Heart right ventricle (tissue), 16 donors: ENCODE measurements around the gene PRKAG3. TPM values are rescaled to one million over a fixed set of nuclear protein-coding genes. Genes with fewer than 3 reads are reported as not detected.

Source experiments
- ATAC-seq, 8 donors: fragments of 200-7000 bp; cut with Tn5 transposase; one replicate each; pipeline ENCODE4 v1.9.1; 2020; ENCODE audit warnings: mild to moderate bottlenecking in 8 of 8, moderate library complexity in 8 of 8, moderate number of reproducible peaks in 1 of 8
- DNase-seq, 2 donors: peaks; one replicate each; pipeline ENCODE4 v3.0.0-alpha.2; 2020
- H3K27ac ChIP-seq, 10 donors: fragments of 200-600 bp; sonication (generic) in 2 of 10; one replicate each; pipeline versions ENCODE4 v1.5.0 to v1.8.0; 2020 to 2022; ENCODE audit warnings: mild to moderate bottlenecking in 3 of 10
- H3K27me3 ChIP-seq, 7 donors: fragments of 200-600 bp; one replicate each; pipeline ENCODE4 v1.8.0; 2021 to 2022; ENCODE audit warnings: mild to moderate bottlenecking in 2 of 7
- H3K36me3 ChIP-seq, 9 donors: fragments of 200-600 bp; sonication (generic) in 1 of 9; one replicate each; pipeline versions ENCODE4 v1.5.0 to v1.8.0; 2020 to 2022; ENCODE audit warnings: mild to moderate bottlenecking in 2 of 9
- H3K4me1 ChIP-seq, 9 donors: fragments of 200-600 bp; sonication (generic) in 1 of 9; one replicate each; pipeline versions ENCODE4 v1.5.0 to v1.8.0; 2020 to 2022; ENCODE audit warnings: mild to moderate bottlenecking in 4 of 9
- H3K4me3 ChIP-seq, 10 donors: fragments of 200-600 bp; sonication (generic) in 2 of 10; one replicate each; pipeline versions ENCODE4 v1.5.0 to v1.8.0; 2020 to 2022; ENCODE audit warnings: mild to moderate bottlenecking in 7 of 10, moderate library complexity in 2 of 10
- H3K9me3 ChIP-seq, 11 donors: fragments of 200-600 bp in 10 of 11; sonication (generic) in 2 of 11; one replicate each; pipeline versions ENCODE4 v1.5.0 to v1.8.0; 2013 to 2022; ENCODE audit warnings: mild to moderate bottlenecking in 2 of 11, control low read depth in 1 of 11, moderate library complexity in 1 of 11
- WGBS, 2 donors: extraction: QIAGEN DNeasy Blood & Tissue Kit; methylation state at CpG; one replicate each; pipeline ENCODE4 v1.1.7; 2013; ENCODE audit warnings: inconsistent platforms in 1 of 2; 5-methylcytosine and 5-hydroxymethylcytosine counted together
- intact Hi-C, 10 donors: fragments of 100-400 bp; cut with DNase I; formaldehyde crosslinking; loops; one replicate each; pipeline versions ENCODE4 v1.11.1 to v1.14.2; 2022
- polyA plus RNA-seq, 2 donors: library from polyadenylated mRNA; stranded (reverse); fragments of 200-250 nt; gene quantifications; one replicate each; pipeline ENCODE4 v1.2.3, GENCODE V29; 2013
- total RNA-seq, 10 donors: library from RNA; stranded (reverse); fragmentation: NEBNext Ultra II Directional in 3 of 10; extraction: Animal tissue kit (Norgen Biotek cat#: 25700) in 3 of 10; gene quantifications; one replicate each; pipeline versions ENCODE4 v1.2.1 to v1.2.4, GENCODE V29; 2021 to 2023
- TF ChIP-seq, protein P1 (sequence below), 9 donors: fragments of 200-600 bp; sonication (generic) in 2 of 9; IDR thresholded peaks; one replicate each; pipeline versions ENCODE4 v1.5.0 to v1.8.0; 2021 to 2022; ENCODE audit warnings: antibody characterized with exemption in 9 of 9, mild to moderate bottlenecking in 5 of 9, moderate library complexity in 1 of 9
- donor health status: Arrhythmogenic right ventricular cardiomyopathy.
- donor health status: ischemic (EF 13 %, LVEDD 7.1; RV severe dilation, severe dysfunction).
- donor health status: healthy with polysubstance abuse.
- donor health status: DM: no; HTN: yes; CAD: no.
- donor health status: DM: no; HTN: no; CAD: no.
- donor health status: ischemic (EF 25% LVEDD 6.9; RV normal size, moderate dysfunction).
- donor health status: ischemic (EF 25% LVEDD 5.7; RV mildly dilated, moderate dysfunction).
- donor health status: healthy.
- donor health status: DM: yes; HTN: yes; CAD: no.
- donor health status: Ischemic cardiomyopathy.
- donor health status: ischemic (EF 35%, LVEDD 5.7; RV mildly dilated, moderate dysfunction).
- donor health status: nonischemic (EF 11% LVEDD 7.7; RV severe dilation, severe dysfunction).
- donor health status: DM: yes; HTN: yes; CAD: no.
- donor health status: PGD.
- donor health status: ischemic (EF 29% LVEDD 5.4; RV normal size, mild dysfunction).
- donor health status: nonischemic (EF 23%, LVEDD 6.1; RV moderate dilation, normal function).

The PRKAG3 gene
- total and polyA plus RNA-seq, 12 donors, result 0.03 to 0.19 (median 0.12) TPM; not detected in 8

DNA sequence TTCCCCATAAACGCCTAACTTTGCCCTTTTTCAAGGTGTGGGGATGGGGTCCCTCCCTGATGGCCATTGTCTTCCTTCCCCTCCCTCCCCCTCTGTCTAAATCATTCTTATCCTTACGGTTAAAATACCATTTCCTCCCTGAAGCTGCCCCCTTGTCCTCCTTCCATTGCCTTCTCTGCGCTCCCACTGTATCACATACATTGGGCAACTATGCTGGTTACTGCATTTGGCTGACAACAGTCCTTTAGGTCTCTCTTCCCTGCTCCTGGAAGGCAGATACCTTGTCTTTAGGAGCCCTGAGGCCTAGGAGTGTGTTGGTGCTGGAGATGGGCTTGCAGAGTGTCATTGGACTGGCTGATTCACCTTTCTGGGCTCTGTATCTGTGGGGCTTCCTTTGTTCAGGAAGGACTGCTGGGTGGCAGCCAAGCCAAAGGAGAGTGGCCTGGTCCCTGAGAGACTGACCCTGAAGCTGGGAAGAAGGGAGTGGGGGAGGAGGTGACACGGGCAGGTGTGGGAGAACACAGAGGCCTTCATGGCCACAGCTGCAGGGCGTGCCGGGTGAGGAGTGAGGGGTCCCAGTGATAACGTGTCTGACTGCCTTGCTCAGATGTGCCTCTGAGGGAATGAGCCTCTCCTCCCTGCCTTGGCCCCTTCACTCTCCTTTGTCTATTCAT lies 30.2 kb upstream of the PRKAG3 start:
- TF ChIP-seq, protein P1, sequence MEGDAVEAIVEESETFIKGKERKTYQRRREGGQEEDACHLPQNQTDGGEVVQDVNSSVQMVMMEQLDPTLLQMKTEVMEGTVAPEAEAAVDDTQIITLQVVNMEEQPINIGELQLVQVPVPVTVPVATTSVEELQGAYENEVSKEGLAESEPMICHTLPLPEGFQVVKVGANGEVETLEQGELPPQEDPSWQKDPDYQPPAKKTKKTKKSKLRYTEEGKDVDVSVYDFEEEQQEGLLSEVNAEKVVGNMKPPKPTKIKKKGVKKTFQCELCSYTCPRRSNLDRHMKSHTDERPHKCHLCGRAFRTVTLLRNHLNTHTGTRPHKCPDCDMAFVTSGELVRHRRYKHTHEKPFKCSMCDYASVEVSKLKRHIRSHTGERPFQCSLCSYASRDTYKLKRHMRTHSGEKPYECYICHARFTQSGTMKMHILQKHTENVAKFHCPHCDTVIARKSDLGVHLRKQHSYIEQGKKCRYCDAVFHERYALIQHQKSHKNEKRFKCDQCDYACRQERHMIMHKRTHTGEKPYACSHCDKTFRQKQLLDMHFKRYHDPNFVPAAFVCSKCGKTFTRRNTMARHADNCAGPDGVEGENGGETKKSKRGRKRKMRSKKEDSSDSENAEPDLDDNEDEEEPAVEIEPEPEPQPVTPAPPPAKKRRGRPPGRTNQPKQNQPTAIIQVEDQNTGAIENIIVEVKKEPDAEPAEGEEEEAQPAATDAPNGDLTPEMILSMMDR (IDR thresholded peaks at IDR 0.05), result no peak
- Histone ChIP-seq H3K27me3 (peaks cover 8 to 96% (median 86%) of the 10 kb centered on the region in 7 donors), H3K4me3 (no peak overlapping the region), H3K27ac (no peak overlapping the region), H3K4me1 (peaks cover 5 to 32% (median 16%) of the 10 kb centered on the region in 9 donors), H3K9me3 (no peaks in the 10 kb centered on the region), H3K36me3 (no peaks in the 10 kb centered on the region)
- DNase-seq (no peak), ATAC-seq (no peak)
- WGBS, 2 donors, result 50 to 58% methylated on average over 7 of the region's 7 CpGs
- intact Hi-C loops, result no loop called here

DNA sequence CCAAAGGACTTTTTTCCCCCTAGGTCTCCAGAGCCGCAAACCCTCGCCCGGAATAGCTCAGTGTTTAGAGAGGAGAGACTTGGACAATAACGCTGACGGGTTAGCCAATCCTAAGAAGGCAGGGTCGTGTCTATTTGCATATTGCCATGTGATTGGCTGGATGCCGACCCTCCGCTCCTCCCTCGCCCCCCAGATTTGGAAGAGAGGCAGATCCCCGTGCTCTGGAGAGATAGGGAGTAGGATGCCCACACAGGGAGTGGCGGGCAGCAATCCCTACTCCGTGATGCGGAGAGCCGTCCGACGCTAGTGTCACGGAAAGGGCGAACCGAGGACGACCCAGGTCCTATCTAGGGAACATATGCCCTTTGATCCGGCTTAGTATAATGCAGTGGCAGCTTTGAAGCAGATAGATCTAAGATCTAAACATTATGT lies 29.4 kb upstream of the PRKAG3 start:
- TF ChIP-seq, protein P1 (IDR thresholded peaks at IDR 0.05), result no peak
- DNase-seq, result peak; percentile 67 to 68
- Histone ChIP-seq H3K36me3 (no peaks in the 10 kb centered on the region), H3K9me3 (no peaks in the 10 kb centered on the region), H3K4me3 (peak overlapping the region; percentile 24 to 54 (median 42)), H3K4me1 (peaks cover 5 to 32% (median 16%) of the 10 kb centered on the region in 9 donors), H3K27me3 (peaks cover 8 to 96% (median 82%) of the 10 kb centered on the region in 7 donors), H3K27ac (no peak overlapping the region)
- intact Hi-C loops, result no loop called here
- 1 to 5% methylated on average over 21 of the region's 21 CpGs for WGBS, 2 donors
- peak; percentile 60 to 85 (median 80) for ATAC-seq

GRCh38 chr2:218859988-218860831 lies 28.6 kb upstream of the PRKAG3 start:
- 1 to 3% methylated on average over 47 of the region's 47 CpGs for WGBS, 2 donors
- H3K27me3 ChIP-seq, result peaks cover 8 to 97% (median 85%) of the 10 kb centered on the region in 7 donors
- peak overlapping the region; percentile 24 to 54 (median 42) for H3K4me3 ChIP-seq
- peak overlapping the region in 3 of 10 donors; percentile 19 to 39 (median 19) for H3K27ac ChIP-seq
- no peak for ATAC-seq
- no peak for DNase-seq
- intact Hi-C loops, result loop anchor here in 2 of 10 donors (10.0 kb wide), 1 partner anchor 295 kb away; no protein-coding TSS in a partner anchor
- H3K4me1 ChIP-seq, result peaks cover 5 to 32% (median 16%) of the 10 kb centered on the region in 9 donors
- no peaks in the 10 kb centered on the region for H3K36me3 ChIP-seq
- TF ChIP-seq, protein P1 (IDR thresholded peaks at IDR 0.05), result no peak
- H3K9me3 ChIP-seq, result no peaks in the 10 kb centered on the region

- TF ChIP-seq, protein P1 (IDR thresholded peaks at IDR 0.05), result no peak
- Histone ChIP-seq H3K27me3 (peaks cover 8 to 98% (median 85%) of the 10 kb centered on the region in 7 donors), H3K36me3 (no peaks in the 10 kb centered on the region), H3K4me1 (peaks cover 5 to 32% (median 16%) of the 10 kb centered on the region in 9 donors), H3K9me3 (no peaks in the 10 kb centered on the region), H3K4me3 (peak within 1 kb of the TSS; percentile 24 to 54 (median 42)), H3K27ac (peak within 1 kb of the TSS in 3 of 10 donors; percentile 19 to 39 (median 19))
- DNase-seq (no peak), ATAC-seq (peak in 2 of 8 donors; percentile 15 to 29)
- WGBS, 2 donors, result 0 to 1% methylated on average over 46 to 64 of the region's 64 CpGs
- intact Hi-C loops, result loop anchor here in 2 of 10 donors (10.0 kb wide), 1 partner anchor 295 kb away; no protein-coding TSS in a partner anchor
Observed at GRCh38 chr2:218859556-218859987, 28.0 kb upstream of the PRKAG3 start, which contains the start of gene WNT6. Gene WNT6, plus strand, starts transcription at chr2:218859805. Its CDS starts 233 bp downstream, at chr2:218860038.
